ENCODE results near the gene HIP1. TPM values are rescaled to one million over a fixed set of nuclear protein-coding genes. Genes with fewer than 3 reads are reported as not detected.

Gene HIP1
- total RNA-seq, 1 donor from 2014 or later, result 17.7 TPM

GRCh38 chr7:75716992-75717626 is 21.6 kb downstream of the HIP1 start:
- TF ChIP-seq POLR2AphosphoS5 (IDR thresholded peaks at IDR 0.05; ENCODE audit: insufficient read depth in 1 of 2, low read depth in 1 of 2) (no peak), CTCF (IDR thresholded peaks at IDR 0.05) (no peak), POLR2A (IDR thresholded peaks at IDR 0.05) (no peak)
- no peak overlapping the region for H3K4me3 ChIP-seq
- intact Hi-C loops (cut with DNase I), result loop anchor here (10.0 kb wide), 1 partner anchor 538 kb away; no protein-coding TSS in a partner anchor
- no peaks in the 10 kb centered on the region for H3K27me3 ChIP-seq
- H3K4me1 ChIP-seq, result peaks cover 8% of the 10 kb centered on the region
- H3K27ac ChIP-seq, result no peak overlapping the region
- no peak for DNase-seq (ENCODE audit: extremely low spot score in 2 of 2)
- H3K36me3 ChIP-seq, result no peaks in the 10 kb centered on the region
- H3K9me3 ChIP-seq, result no peaks in the 10 kb centered on the region

- H3K27ac ChIP-seq, result no peak overlapping the region
- no peaks in the 10 kb centered on the region for H3K36me3 ChIP-seq
- no peak for DNase-seq (ENCODE audit: extremely low spot score in 2 of 2)
- no peak overlapping the region for H3K4me3 ChIP-seq
- intact Hi-C loops (cut with DNase I), result loop anchor here (10.0 kb wide), 1 partner anchor 539 kb away; no protein-coding TSS in a partner anchor
- TF ChIP-seq POLR2A (IDR thresholded peaks at IDR 0.05), result no peak
- TF ChIP-seq CTCF (IDR thresholded peaks at IDR 0.05), result no peak
- no peak for TF ChIP-seq POLR2AphosphoS5 (IDR thresholded peaks at IDR 0.05; ENCODE audit: insufficient read depth in 1 of 2, low read depth in 1 of 2)
- no peaks in the 10 kb centered on the region for H3K27me3 ChIP-seq
- H3K4me1 ChIP-seq, result peaks cover 8% of the 10 kb centered on the region
- H3K9me3 ChIP-seq, result no peaks in the 10 kb centered on the region
These were observed 22.9 kb downstream of the HIP1 start for GRCh38 chr7:75715864-75716263.

GRCh38 chr7:75712517-75713361 is 26.0 kb downstream of the HIP1 start:
- Histone ChIP-seq H3K4me1 (peaks cover 8% of the 10 kb centered on the region), H3K27me3 (no peaks in the 10 kb centered on the region), H3K9me3 (peaks cover 7% of the 10 kb centered on the region), H3K27ac (peak overlapping the region; percentile 22), H3K36me3 (no peaks in the 10 kb centered on the region), H3K4me3 (no peak overlapping the region)
- no peak for DNase-seq (ENCODE audit: extremely low spot score in 2 of 2)
- intact Hi-C loops (cut with DNase I), result loop anchor here (10.0 kb wide), 1 partner anchor 542 kb away; no protein-coding TSS in a partner anchor
- TF ChIP-seq POLR2A (IDR thresholded peaks at IDR 0.05) (no peak), POLR2AphosphoS5 (IDR thresholded peaks at IDR 0.05; ENCODE audit: insufficient read depth in 1 of 2, low read depth in 1 of 2) (no peak), CTCF (IDR thresholded peaks at IDR 0.05) (no peak)

GRCh38 chr7:75711656-75712514 is 26.9 kb downstream of the HIP1 start:
- H3K9me3 ChIP-seq, result peaks cover 7% of the 10 kb centered on the region
- DNase-seq (ENCODE audit: extremely low spot score in 2 of 2), result no peak
- peaks cover 8% of the 10 kb centered on the region for H3K4me1 ChIP-seq
- H3K4me3 ChIP-seq, result no peak overlapping the region
- no peaks in the 10 kb centered on the region for H3K36me3 ChIP-seq
- TF ChIP-seq POLR2AphosphoS5 (IDR thresholded peaks at IDR 0.05; ENCODE audit: insufficient read depth in 1 of 2, low read depth in 1 of 2) (no peak), CTCF (IDR thresholded peaks at IDR 0.05) (no peak), POLR2A (IDR thresholded peaks at IDR 0.05) (no peak)
- intact Hi-C loops (cut with DNase I), result loop anchor here (10.0 kb wide), 1 partner anchor 543 kb away; no protein-coding TSS in a partner anchor
- peak overlapping the region; percentile 22 for H3K27ac ChIP-seq
- H3K27me3 ChIP-seq, result no peaks in the 10 kb centered on the region
